Neural crest cell (in vitro differentiated cells): ENCODE results near the gene ZNF77. TPM values are rescaled to one million over a fixed set of nuclear protein-coding genes. Genes with fewer than 3 reads are reported as not detected.

Experiments
- DNase-seq: peaks from one replicate; pipeline ENCODE4 v3.0.0; 2021; ENCODE audit warnings: low read depth, mixed read lengths, low spot score
- H3K27ac Mint-ChIP-seq: one replicate; pipeline ENCODE4 v1.8.0; 2021; ENCODE audit warnings: mild to moderate bottlenecking, mixed read lengths; ENCODE audit not compliant: unreplicated experiment
- H3K27me3 Mint-ChIP-seq: 2 replicates; pipeline ENCODE4 v1.8.0; 2021; ENCODE audit warnings: low read depth, mild to moderate bottlenecking, mixed read lengths
- H3K36me3 Mint-ChIP-seq: 2 replicates; pipeline ENCODE4 v1.8.0; 2021; ENCODE audit warnings: low read depth, mild to moderate bottlenecking, mixed read lengths
- H3K4me1 Mint-ChIP-seq: 2 replicates; pipeline ENCODE4 v1.8.0; 2021; ENCODE audit warnings: mixed read lengths
- H3K4me3 Mint-ChIP-seq: one replicate; pipeline ENCODE4 v1.8.0; 2021; ENCODE audit warnings: mild to moderate bottlenecking, mixed read lengths
- H3K9me3 Mint-ChIP-seq: 2 replicates; pipeline ENCODE4 v1.8.0; 2021; ENCODE audit warnings: mixed read lengths
- total RNA-seq: library from RNA; stranded (reverse); gene quantifications from 2 replicates; pipeline ENCODE4 v1.2.1, GENCODE V29; 2021
- TF ChIP-seq, protein P1 (sequence below): fragments of 200-600 bp; sonication (generic); conservative IDR thresholded peaks from 2 replicates; pipeline ENCODE4 v1.5.0; 2021; ENCODE audit warnings: antibody characterized with exemption, mild to moderate bottlenecking

The ZNF77 gene
- total RNA-seq, 1 donor from 2014 or later = 7.8 TPM

DNA sequence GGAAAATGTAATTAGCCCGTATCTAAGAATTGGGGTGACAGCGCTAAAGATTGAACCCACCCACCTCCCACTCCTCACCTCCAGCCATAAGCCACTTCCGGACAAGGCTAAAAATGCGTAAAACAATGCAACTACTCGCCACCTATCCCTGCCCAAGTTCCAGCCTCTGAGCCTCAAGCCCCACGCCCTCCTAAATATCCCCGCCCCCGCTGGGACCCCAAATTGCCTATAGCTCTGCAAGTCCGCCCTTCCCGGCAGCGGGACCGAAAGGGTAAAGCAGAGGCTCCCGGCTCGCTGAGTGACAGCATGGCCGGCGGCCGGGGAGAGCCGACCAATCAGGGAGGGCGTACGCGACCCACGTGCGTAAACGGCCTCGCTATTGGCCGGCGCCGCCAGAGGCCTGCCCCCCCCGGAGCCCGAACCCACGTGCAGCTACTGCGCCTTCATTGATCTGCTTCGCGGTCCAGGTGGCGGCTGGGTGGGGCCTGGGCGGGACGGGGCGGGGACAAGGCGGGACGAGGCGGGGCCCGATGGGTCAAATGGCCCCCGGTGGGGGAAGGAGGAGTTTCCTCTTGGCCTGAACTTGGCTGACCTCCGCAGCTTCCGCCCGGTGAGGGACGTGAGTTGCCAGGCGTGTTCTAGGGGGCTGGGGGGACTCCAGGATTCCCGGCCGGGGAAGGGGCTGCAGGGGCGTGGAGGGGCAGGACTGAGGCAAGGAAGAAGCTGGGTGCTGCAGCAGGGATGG, 32.4 kb upstream of the ZNF77 start, which contains the start of gene TLE6:
TSS of gene TLE6 (plus strand) at position 564 of the 745 bp plus-strand sequence. CDS start 670 bp downstream, outside the sequence.
- Mint-ChIP-seq H3K4me1 (peaks cover 26% of the 10 kb centered on the region), H3K9me3 (no peaks in the 10 kb centered on the region), H3K36me3 (no peaks in the 10 kb centered on the region), H3K4me3 (peak within 1 kb of the TSS; percentile 81), H3K27me3 (peaks cover 98% of the 10 kb centered on the region), H3K27ac (no peak within 1 kb of the TSS)
- DNase-seq = peak; percentile 94
- TF ChIP-seq, protein P1, sequence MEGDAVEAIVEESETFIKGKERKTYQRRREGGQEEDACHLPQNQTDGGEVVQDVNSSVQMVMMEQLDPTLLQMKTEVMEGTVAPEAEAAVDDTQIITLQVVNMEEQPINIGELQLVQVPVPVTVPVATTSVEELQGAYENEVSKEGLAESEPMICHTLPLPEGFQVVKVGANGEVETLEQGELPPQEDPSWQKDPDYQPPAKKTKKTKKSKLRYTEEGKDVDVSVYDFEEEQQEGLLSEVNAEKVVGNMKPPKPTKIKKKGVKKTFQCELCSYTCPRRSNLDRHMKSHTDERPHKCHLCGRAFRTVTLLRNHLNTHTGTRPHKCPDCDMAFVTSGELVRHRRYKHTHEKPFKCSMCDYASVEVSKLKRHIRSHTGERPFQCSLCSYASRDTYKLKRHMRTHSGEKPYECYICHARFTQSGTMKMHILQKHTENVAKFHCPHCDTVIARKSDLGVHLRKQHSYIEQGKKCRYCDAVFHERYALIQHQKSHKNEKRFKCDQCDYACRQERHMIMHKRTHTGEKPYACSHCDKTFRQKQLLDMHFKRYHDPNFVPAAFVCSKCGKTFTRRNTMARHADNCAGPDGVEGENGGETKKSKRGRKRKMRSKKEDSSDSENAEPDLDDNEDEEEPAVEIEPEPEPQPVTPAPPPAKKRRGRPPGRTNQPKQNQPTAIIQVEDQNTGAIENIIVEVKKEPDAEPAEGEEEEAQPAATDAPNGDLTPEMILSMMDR = no peak

DNA sequence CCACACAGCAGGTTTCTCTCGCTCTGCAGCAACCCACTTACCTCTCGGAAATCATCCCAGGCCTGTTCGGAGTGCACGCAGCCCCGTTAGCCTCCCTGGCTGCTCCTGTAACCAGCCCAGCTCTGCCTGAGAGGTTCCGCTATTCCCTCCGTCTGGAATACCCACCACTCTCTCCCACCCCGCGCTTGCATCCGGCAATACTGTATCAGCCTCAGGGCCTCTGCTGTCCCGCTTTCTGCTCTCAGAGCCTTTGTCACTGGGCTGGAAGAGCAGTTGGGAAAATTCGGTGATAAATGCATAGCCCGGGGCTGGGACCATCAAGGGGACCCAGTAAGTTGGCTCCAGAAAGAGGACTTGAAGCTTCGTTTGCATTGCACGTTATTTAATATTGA, 31.8 kb upstream of the ZNF77 start:
- TF ChIP-seq, protein P1 = no peak
- no peaks in the 10 kb centered on the region for H3K36me3 Mint-ChIP-seq
- peak overlapping the region; percentile 81 for H3K4me3 Mint-ChIP-seq
- H3K4me1 Mint-ChIP-seq = peaks cover 22% of the 10 kb centered on the region
- DNase-seq = no peak
- no peaks in the 10 kb centered on the region for H3K9me3 Mint-ChIP-seq
- H3K27ac Mint-ChIP-seq = no peak overlapping the region
- peaks cover 98% of the 10 kb centered on the region for H3K27me3 Mint-ChIP-seq

DNA sequence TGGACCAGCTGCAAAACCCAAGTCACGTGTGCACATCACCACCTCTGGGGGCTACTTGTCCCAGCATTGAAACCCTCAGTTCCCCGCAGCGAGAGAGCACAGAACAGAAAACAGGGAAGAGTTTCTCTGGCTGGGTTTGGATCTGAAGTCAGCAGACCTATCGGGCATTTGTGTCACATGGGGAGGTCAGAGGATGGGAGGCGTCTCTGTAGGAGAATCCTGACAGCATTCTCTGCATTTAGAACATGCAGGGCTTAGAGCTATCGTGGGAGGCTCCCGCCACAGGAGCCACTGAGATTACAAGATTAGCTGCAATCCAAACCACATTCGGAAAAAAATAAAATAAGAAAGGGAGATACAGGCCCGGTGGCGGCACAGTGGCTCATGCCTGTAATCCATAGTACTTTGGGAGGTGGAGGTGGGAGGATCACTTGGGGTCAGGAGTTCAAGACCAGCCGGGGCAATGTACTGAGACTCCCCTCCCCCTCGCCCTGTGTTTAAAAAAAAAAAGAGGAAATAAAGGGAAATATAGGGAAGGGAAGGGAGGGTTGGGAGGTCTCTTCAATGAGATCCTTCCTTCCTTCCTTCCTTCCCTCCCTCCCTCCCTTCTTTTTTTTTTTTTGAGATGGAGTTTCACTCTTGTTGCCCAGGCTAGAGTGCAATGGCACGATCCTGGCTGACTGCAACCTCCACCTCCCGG, 29.7 kb upstream of the ZNF77 start:
- DNase-seq = no peak
- no peaks in the 10 kb centered on the region for H3K36me3 Mint-ChIP-seq
- H3K27ac Mint-ChIP-seq = no peak overlapping the region
- H3K27me3 Mint-ChIP-seq = peaks cover 87% of the 10 kb centered on the region
- H3K4me1 Mint-ChIP-seq = peaks cover 21% of the 10 kb centered on the region
- TF ChIP-seq, protein P1 = no peak
- peak overlapping the region; percentile 50 for H3K4me3 Mint-ChIP-seq
- H3K9me3 Mint-ChIP-seq = no peaks in the 10 kb centered on the region

DNA sequence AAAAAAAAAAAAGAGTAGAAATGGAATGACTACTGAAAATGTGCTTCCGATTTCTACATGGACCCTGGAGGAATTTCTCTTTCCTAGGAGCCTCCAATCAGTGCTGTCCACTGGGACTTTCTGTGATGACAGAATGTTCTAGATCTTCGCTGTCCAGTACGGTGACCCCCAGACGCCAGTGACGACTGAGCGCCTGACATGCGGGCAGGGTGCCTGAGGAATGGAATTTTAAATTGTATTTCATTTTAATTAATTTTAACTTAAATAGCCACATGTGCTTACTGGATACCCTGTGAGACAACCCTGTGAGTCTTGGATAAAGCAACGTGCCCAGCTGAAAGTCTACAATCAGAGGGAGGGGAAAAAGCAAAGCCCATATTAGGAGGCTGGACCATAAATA, 28.5 kb upstream of the ZNF77 start:
- H3K27me3 Mint-ChIP-seq = peaks cover 85% of the 10 kb centered on the region
- no peaks in the 10 kb centered on the region for H3K9me3 Mint-ChIP-seq
- DNase-seq = no peak
- no peaks in the 10 kb centered on the region for H3K36me3 Mint-ChIP-seq
- peaks cover 21% of the 10 kb centered on the region for H3K4me1 Mint-ChIP-seq
- H3K4me3 Mint-ChIP-seq = no peak overlapping the region
- TF ChIP-seq, protein P1 = no peak
- no peak overlapping the region for H3K27ac Mint-ChIP-seq

DNA sequence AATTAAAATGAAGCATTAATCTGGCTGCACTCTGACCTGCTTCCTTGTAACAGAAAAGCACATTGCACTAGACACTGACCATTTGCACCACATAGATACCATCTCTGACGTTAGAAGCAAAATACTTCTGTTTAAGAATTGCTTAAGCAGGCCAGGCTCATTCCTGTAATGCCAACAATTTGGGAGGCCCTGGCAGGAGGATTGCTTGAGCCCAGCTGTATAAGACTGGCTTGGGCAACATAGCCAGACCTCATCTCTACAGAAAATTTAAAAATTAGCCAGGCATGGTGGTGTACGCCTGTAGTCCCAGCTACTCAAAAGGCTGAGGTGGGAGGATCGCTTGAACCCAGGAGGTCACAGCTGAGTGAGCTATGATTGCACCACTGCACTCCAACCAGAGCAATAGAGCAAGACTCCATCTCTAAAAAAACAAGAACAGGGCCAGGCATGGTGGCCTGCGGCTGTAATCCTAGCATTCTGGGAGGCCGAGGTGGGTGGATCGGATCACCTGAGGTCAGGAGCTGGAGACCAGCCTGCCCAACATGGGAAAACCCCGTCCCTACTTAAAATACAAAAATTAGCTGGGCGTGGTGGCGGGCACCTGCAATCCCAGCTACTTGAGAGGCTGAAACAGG, 25.5 kb upstream of the ZNF77 start:
- TF ChIP-seq, protein P1 = no peak
- no peaks in the 10 kb centered on the region for H3K36me3 Mint-ChIP-seq
- peaks cover 71% of the 10 kb centered on the region for H3K27me3 Mint-ChIP-seq
- H3K4me3 Mint-ChIP-seq = no peak overlapping the region
- DNase-seq = no peak
- H3K4me1 Mint-ChIP-seq = peaks cover 6% of the 10 kb centered on the region
- H3K27ac Mint-ChIP-seq = no peak overlapping the region
- no peaks in the 10 kb centered on the region for H3K9me3 Mint-ChIP-seq
